ENCODE data around the gene KCNA10.

The KCNA10 gene

GRCh38 chr1:110489973-110490542, 28.9 kb downstream of the KCNA10 start:
- Histone ChIP-seq H3F3A (ENCODE audit: control insufficient read depth, insufficient read depth) (no peaks in the 10 kb centered on the region), H3K36me3 (ENCODE audit: control insufficient read depth, low read length) (no peaks in the 10 kb centered on the region), H3K27me3 (ENCODE audit: control insufficient read depth, low read length) (no peaks in the 10 kb centered on the region; the same call in 1 of the 2 replicates), H3K79me2 (ENCODE audit: control insufficient read depth, low read length) (no peaks in the 10 kb centered on the region), H3K27ac (ENCODE audit: low read depth, low read length) (no peak overlapping the region), H3K4me1 (ENCODE audit: control insufficient read depth, low read length) (no peaks in the 10 kb centered on the region), H3K9me2 (replicated peaks; ENCODE audit: control insufficient read depth, low read length) (no peaks in the 10 kb centered on the region), H3K4me2 (ENCODE audit: low read length) (no peak overlapping the region), H4K20me1 (ENCODE audit: control insufficient read depth, insufficient read depth, low read depth, low read length) (no peaks in the 10 kb centered on the region), H3K9me3 (ENCODE audit: control insufficient read depth, insufficient read depth, low read length) (no peaks in the 10 kb centered on the region), H3K4me3 (ENCODE audit: low read length) (no peak overlapping the region)
- TF ChIP-seq CTCF (IDR thresholded peaks at IDR 0.05; ENCODE audit: low read depth, low read length, poor library complexity, severe bottlenecking): no peak
- no peak for TF ChIP-seq EZH2phosphoT487 (IDR thresholded peaks at IDR 0.05; ENCODE audit: borderline replicate concordance, low read length)

GRCh38 chr1:110489406-110489805, 29.6 kb downstream of the KCNA10 start:
- TF ChIP-seq EZH2phosphoT487 (IDR thresholded peaks at IDR 0.05; ENCODE audit: borderline replicate concordance, low read length) (no peak), CTCF (IDR thresholded peaks at IDR 0.05; ENCODE audit: low read depth, low read length, poor library complexity, severe bottlenecking) (no peak)
- H3F3A ChIP-seq (ENCODE audit: control insufficient read depth, insufficient read depth): no peaks in the 10 kb centered on the region
- H3K9me2 ChIP-seq (replicated peaks; ENCODE audit: control insufficient read depth, low read length): no peaks in the 10 kb centered on the region
- H3K9me3 ChIP-seq (ENCODE audit: control insufficient read depth, insufficient read depth, low read length): no peaks in the 10 kb centered on the region
- H3K4me3 ChIP-seq (ENCODE audit: low read length): no peak overlapping the region
- H3K4me1 ChIP-seq (ENCODE audit: control insufficient read depth, low read length): no peaks in the 10 kb centered on the region
- H3K4me2 ChIP-seq (ENCODE audit: low read length): no peak overlapping the region
- no peak overlapping the region for H3K27ac ChIP-seq (ENCODE audit: low read depth, low read length)
- H3K79me2 ChIP-seq (ENCODE audit: control insufficient read depth, low read length): no peaks in the 10 kb centered on the region
- no peaks in the 10 kb centered on the region for H3K36me3 ChIP-seq (ENCODE audit: control insufficient read depth, low read length)
- H4K20me1 ChIP-seq (ENCODE audit: control insufficient read depth, insufficient read depth, low read depth, low read length): no peaks in the 10 kb centered on the region
- H3K27me3 ChIP-seq (ENCODE audit: control insufficient read depth, low read length): no peaks in the 10 kb centered on the region; the same call in 1 of the 2 replicates

- no peaks in the 10 kb centered on the region for H3F3A ChIP-seq (ENCODE audit: control insufficient read depth, insufficient read depth)
- no peak overlapping the region for H3K4me3 ChIP-seq (ENCODE audit: low read length)
- H3K27ac ChIP-seq (ENCODE audit: low read depth, low read length): no peak overlapping the region
- no peaks in the 10 kb centered on the region for H4K20me1 ChIP-seq (ENCODE audit: control insufficient read depth, insufficient read depth, low read depth, low read length)
- H3K4me1 ChIP-seq (ENCODE audit: control insufficient read depth, low read length): no peaks in the 10 kb centered on the region
- no peaks in the 10 kb centered on the region for H3K79me2 ChIP-seq (ENCODE audit: control insufficient read depth, low read length)
- TF ChIP-seq EZH2phosphoT487 (IDR thresholded peaks at IDR 0.05; ENCODE audit: borderline replicate concordance, low read length) (no peak), CTCF (IDR thresholded peaks at IDR 0.05; ENCODE audit: low read depth, low read length, poor library complexity, severe bottlenecking) (no peak)
- H3K27me3 ChIP-seq (ENCODE audit: control insufficient read depth, low read length): no peaks in the 10 kb centered on the region
- no peaks in the 10 kb centered on the region for H3K9me2 ChIP-seq (replicated peaks; ENCODE audit: control insufficient read depth, low read length)
- H3K36me3 ChIP-seq (ENCODE audit: control insufficient read depth, low read length): no peaks in the 10 kb centered on the region
- no peak overlapping the region for H3K4me2 ChIP-seq (ENCODE audit: low read length)
- no peaks in the 10 kb centered on the region for H3K9me3 ChIP-seq (ENCODE audit: control insufficient read depth, insufficient read depth, low read length)
Measured at GRCh38 chr1:110488867-110489266, 30.1 kb downstream of the KCNA10 start.

Data from DOHH2 (cell line).